ENCODE data around the gene DNAI4.

Gene DNAI4

DNA sequence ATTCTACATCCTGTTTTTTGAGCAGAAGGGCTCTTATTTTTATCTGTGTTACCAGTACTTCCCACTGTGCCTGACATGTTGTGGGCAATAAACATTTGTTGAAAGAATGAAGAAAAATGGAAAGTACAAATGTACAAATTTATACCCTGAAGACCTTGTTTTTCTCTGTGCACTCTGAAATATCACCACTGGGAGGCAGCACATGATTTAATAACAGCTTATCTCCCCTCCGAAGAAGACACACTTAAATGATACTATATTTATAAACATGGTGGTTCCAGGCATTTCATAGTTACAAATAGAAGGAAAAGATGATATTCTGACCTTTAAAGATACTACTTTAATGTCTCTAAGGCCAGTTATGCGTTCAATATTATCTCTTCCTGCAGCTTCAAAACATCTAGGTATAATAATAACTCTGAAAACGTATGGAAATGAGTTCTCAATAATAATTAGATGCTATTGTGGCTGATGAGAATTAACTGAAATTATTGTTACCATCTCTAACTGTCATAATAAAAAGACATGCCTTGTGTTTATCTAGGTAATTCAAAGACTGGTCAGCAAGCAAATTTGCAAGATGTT lies 159.6 kb downstream of the DNAI4 start:
- peak in 1 of 2 donors; percentile 24 for DNase-seq (ENCODE audit: low read depth in 2 of 2)

Data from stimulated activated CD8-positive, alpha-beta memory T cell treated with anti-CD3 and anti-CD28 coated beads, Interleukin-15, amount 100 ng/mL, for 4 hours (primary cell).